A673 (cell line): ENCODE data around the gene PCDHB7. TPM values are rescaled to one million over a fixed set of nuclear protein-coding genes. Genes with fewer than 3 reads are reported as not detected.
"Not testable (repeated sequence)": the region's sequence is repeated elsewhere in the genome, so short reads cannot be mapped to it uniquely, and the experiment has no call there.

ENCODE experiments used
- BruUV-seq: library from RNA; stranded (reverse); fragments of 400-500 nt; replicated peaks from 2 replicates; lab custom pipeline; 2021; lab: Mats Ljungman, UMichigan
- CTCF ChIA-PET: fragments of 300-600 bp; sonication (Branson Sonifier 250); formaldehyde crosslinking; loops from one replicate; lab custom pipeline; 2022; ENCODE audit warnings: antibody characterized with exemption; lab: Charles Lee
- POLR2A ChIA-PET: fragments of 300-600 bp; sonication (Branson Sonifier 250); formaldehyde crosslinking; loops from one replicate; lab custom pipeline; 2022; ENCODE audit warnings: antibody characterized with exemption; ENCODE audit not compliant: low non-redundant PET; lab: Charles Lee
- DNase-seq: peaks from one replicate; pipeline ENCODE4 v3.0.0-alpha.2; 2015; ENCODE audit warnings: low spot score
- H3K27ac ChIP-seq: fragments of 200-600 bp; sonication (generic); 2 replicates; pipeline ENCODE4 v1.5.1; 2016; ENCODE audit warnings: mixed run types, low read depth, mild to moderate bottlenecking, mixed read lengths, antibody characterized with exemption, low read length; ENCODE audit not compliant: poor library complexity, severe bottlenecking
- H3K27me3 ChIP-seq: fragments of 200-600 bp; sonication (generic); replicated peaks from 2 replicates; pipeline ENCODE4 v1.6.1; 2017; ENCODE audit warnings: mixed run types, low read depth, mild to moderate bottlenecking, mixed read lengths, antibody characterized with exemption, low read length; ENCODE audit not compliant: insufficient read depth, poor library complexity
- H3K36me3 ChIP-seq: fragments of 200-600 bp; sonication (generic); 2 replicates; pipeline ENCODE4 v1.6.1; 2016; ENCODE audit warnings: mixed run types, mild to moderate bottlenecking, mixed read lengths, antibody characterized with exemption, low read length; ENCODE audit not compliant: insufficient read depth, poor library complexity, severe bottlenecking
- H3K4me1 ChIP-seq: fragments of 200-600 bp; sonication (generic); 2 replicates; pipeline ENCODE4 v1.6.1; 2017; ENCODE audit warnings: mixed run types, mild to moderate bottlenecking, mixed read lengths, antibody characterized with exemption, low read length; ENCODE audit not compliant: insufficient read depth, poor library complexity, severe bottlenecking
- H3K4me3 ChIP-seq: fragments of 200-600 bp; sonication (generic); 2 replicates; pipeline ENCODE4 v1.5.1; 2016; ENCODE audit warnings: low read depth, mixed run types, mild to moderate bottlenecking, mixed read lengths, low read length; ENCODE audit not compliant: poor library complexity, severe bottlenecking
- H3K9me3 ChIP-seq: fragments of 200-600 bp; sonication (generic); 2 replicates; pipeline ENCODE4 v1.6.1; 2016; ENCODE audit warnings: mixed run types, low read depth, mild to moderate bottlenecking, mixed read lengths, antibody characterized with exemption, low read length; ENCODE audit not compliant: poor library complexity, severe bottlenecking
- EZH2 ChIP-seq: fragments of 200-600 bp; sonication (generic); IDR thresholded peaks from 2 replicates; pipeline ENCODE4 v1.6.1; 2017; ENCODE audit warnings: borderline replicate concordance, low read depth, mild to moderate bottlenecking, mixed read lengths, antibody characterized with exemption, low read length; ENCODE audit not compliant: poor library complexity, severe bottlenecking
- intact Hi-C: fragments of 100-400 bp; cut with micrococcal nuclease; formaldehyde crosslinking; loops from one replicate; pipeline ENCODE4 v1.10.0; 2022; ENCODE audit not compliant: unreplicated experiment
- total RNA-seq: library from RNA; stranded (reverse); gene quantifications from 2 replicates; pipeline ENCODE4 v1.2.3, GENCODE V29; 2021
- TF ChIP-seq, protein P1 (sequence below): fragments of 300-800, 200-600 bp; sonication (generic); conservative IDR thresholded peaks from 2 replicates; pipeline ENCODE4 v1.5.1; 2017; ENCODE audit warnings: low read depth, mild to moderate bottlenecking, antibody characterized with exemption, low read length, moderate library complexity, mixed read lengths

PCDHB7 gene
- total RNA-seq, 1 experiment from 2014 or later = 2.0 TPM

DNA sequence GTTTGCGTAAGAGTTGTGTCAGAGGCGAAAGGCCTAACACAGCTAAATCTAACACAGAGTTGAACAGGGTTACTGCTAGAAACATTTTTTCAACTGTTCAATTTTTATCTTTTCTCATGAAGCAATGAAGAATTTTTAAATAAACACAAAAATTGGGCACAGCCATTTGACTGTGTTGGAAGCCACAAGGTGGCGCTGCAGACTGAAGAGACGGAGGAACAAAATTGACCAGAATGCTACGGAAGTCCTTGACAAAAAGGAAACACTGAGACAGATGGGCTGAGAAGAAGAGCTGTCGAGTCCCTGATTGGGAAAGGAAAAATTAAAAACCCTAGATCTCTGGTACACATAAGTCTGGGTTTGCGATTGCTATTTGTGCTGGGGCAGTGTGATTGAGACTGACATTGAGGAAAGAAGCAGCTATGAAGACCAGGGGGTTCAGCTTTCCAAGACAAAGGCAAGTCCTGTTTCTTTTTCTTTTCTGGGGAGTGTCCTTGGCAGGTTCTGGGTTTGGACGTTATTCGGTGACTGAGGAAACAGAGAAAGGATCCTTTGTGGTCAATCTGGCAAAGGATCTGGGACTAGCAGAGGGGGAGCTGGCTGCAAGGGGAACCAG, 14.6 kb downstream of the PCDHB7 start, which contains the start of gene PCDHB9:
TSS of gene PCDHB9 (plus strand) at position 265 of the 616 bp plus-strand sequence. CDS start at position 423, 158 bp downstream.
- Histone ChIP-seq H3K27ac (peak within 1 kb of the TSS; percentile 34), H3K9me3 (no peaks in the 10 kb centered on the region), H3K4me1 (no peaks in the 10 kb centered on the region), H3K4me3 (peak within 1 kb of the TSS; percentile 34), H3K36me3 (peaks cover 5% of the 10 kb centered on the region), H3K27me3 (no peaks in the 10 kb centered on the region)
- TF ChIP-seq, protein P1, sequence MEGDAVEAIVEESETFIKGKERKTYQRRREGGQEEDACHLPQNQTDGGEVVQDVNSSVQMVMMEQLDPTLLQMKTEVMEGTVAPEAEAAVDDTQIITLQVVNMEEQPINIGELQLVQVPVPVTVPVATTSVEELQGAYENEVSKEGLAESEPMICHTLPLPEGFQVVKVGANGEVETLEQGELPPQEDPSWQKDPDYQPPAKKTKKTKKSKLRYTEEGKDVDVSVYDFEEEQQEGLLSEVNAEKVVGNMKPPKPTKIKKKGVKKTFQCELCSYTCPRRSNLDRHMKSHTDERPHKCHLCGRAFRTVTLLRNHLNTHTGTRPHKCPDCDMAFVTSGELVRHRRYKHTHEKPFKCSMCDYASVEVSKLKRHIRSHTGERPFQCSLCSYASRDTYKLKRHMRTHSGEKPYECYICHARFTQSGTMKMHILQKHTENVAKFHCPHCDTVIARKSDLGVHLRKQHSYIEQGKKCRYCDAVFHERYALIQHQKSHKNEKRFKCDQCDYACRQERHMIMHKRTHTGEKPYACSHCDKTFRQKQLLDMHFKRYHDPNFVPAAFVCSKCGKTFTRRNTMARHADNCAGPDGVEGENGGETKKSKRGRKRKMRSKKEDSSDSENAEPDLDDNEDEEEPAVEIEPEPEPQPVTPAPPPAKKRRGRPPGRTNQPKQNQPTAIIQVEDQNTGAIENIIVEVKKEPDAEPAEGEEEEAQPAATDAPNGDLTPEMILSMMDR = peak; percentile 90
- no peak for TF ChIP-seq EZH2
- ChIA-PET CTCF (interaction anchor here (0.8 to 1.4 kb wide), 4 partner anchors 13 to 381 kb away, joined by 3 to 6 read pairs (median 5); partner anchors contain the start of genes PCDHB11, PCDHB2 and PCDHB5), POLR2A (no interaction called here)
- no TSS peak for BruUV-seq
- DNase-seq = peak; percentile 79
- intact Hi-C loops = no loop called here

DNA sequence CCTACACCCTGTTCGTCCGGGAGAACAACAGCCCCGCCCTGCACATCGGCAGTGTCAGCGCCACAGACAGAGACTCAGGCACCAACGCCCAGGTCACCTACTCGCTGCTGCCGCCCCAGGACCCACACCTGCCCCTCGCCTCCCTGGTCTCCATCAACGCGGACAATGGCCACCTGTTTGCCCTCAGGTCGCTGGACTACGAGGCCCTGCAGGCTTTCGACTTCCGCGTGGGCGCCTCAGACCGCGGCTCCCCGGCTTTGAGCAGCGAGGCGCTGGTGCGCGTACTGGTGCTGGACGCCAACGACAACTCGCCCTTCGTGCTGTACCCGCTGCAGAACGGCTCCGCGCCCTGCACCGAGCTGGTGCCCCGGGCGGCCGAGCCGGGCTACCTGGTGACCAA, 16.2 kb downstream of the PCDHB7 start:
- H3K4me1 ChIP-seq, CTCF ChIA-PET, H3K27ac ChIP-seq, H3K4me3 ChIP-seq, DNase-seq, H3K27me3 ChIP-seq, BruUV-seq, intact Hi-C loops, H3K9me3 ChIP-seq, H3K36me3 ChIP-seq, POLR2A ChIA-PET: not testable (repeated sequence)

DNA sequence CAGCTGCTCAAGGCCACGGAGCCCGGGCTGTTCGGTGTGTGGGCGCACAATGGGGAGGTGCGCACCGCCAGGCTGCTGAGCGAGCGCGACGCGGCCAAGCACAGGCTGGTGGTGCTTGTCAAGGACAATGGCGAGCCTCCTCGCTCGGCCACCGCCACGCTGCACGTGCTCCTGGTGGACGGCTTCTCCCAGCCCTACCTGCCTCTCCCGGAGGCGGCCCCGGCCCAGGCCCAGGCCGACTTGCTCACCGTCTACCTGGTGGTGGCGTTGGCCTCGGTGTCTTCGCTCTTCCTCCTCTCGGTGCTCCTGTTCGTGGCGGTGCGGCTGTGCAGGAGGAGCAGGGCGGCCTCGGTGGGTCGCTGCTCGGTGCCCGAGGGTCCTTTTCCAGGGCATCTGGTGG, 16.7 kb downstream of the PCDHB7 start:
- H3K27ac ChIP-seq, H3K9me3 ChIP-seq, H3K4me3 ChIP-seq, intact Hi-C loops, POLR2A ChIA-PET, H3K36me3 ChIP-seq, BruUV-seq, H3K27me3 ChIP-seq, H3K4me1 ChIP-seq, CTCF ChIA-PET, DNase-seq: not testable (repeated sequence)

DNA sequence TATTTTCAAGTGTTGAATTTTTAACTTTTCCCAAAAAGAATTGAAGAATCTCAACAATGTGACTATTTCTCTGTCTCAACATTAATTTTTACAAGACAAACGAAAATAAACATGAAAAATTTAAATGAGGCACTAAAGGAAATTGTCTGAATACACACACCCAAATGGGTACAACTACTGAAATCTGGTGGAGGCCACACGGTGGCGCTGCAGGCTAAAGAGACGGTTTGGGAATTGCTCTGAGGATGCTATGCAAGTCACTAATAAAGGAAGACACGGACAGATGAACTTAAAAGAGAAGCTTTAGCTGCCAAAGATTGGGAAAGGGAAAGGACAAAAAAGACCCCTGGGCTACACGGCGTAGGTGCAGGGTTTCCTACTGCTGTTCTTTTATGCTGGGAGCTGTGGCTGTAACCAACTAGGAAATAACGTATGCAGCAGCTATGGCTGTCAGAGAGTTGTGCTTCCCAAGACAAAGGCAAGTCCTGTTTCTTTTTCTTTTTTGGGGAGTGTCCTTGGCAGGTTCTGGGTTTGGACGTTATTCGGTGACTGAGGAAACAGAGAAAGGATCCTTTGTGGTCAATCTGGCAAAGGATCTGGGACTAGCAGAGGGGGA, 19.8 kb downstream of the PCDHB7 start, which contains the start of gene PCDHB10:
TSS of gene PCDHB10 (plus strand) at position 244 of the 616 bp plus-strand sequence. CDS start at position 444, 200 bp downstream.
- peak; percentile 78 for DNase-seq
- peaks cover 15% of the 10 kb centered on the region for H3K9me3 ChIP-seq
- no peaks in the 10 kb centered on the region for H3K27me3 ChIP-seq
- no peak within 1 kb of the TSS for H3K27ac ChIP-seq
- intact Hi-C loops = no loop called here
- BruUV-seq = no TSS peak
- H3K4me3 ChIP-seq = no peak within 1 kb of the TSS
- H3K36me3 ChIP-seq = no peaks in the 10 kb centered on the region
- POLR2A ChIA-PET = interaction anchor here (0.5 kb wide), 1 partner anchor 251 kb away, joined by 12 read pairs; no protein-coding TSS in a partner anchor
- CTCF ChIA-PET = interaction anchor here (0.5 to 1.2 kb wide), 3 partner anchors 10 to 331 kb away, joined by 3 to 9 read pairs (median 4); partner anchors contain the start of gene PCDHB16
- no peaks in the 10 kb centered on the region for H3K4me1 ChIP-seq
- no peak for TF ChIP-seq EZH2
- TF ChIP-seq, protein P1 = peak; percentile 87

DNA sequence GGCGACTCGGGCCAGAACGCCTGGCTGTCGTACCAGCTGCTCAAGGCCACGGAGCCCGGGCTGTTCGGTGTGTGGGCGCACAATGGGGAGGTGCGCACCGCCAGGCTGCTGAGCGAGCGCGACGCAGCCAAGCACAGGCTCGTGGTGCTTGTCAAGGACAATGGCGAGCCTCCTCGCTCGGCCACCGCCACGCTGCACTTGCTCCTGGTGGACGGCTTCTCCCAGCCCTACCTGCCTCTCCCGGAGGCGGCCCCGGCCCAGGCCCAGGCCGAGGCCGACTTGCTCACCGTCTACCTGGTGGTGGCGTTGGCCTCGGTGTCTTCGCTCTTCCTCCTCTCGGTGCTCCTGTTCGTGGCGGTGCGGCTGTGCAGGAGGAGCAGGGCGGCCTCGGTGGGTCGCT, 21.9 kb downstream of the PCDHB7 start:
- BruUV-seq, H3K27me3 ChIP-seq, intact Hi-C loops, H3K36me3 ChIP-seq, H3K27ac ChIP-seq, DNase-seq, H3K4me3 ChIP-seq, H3K4me1 ChIP-seq, CTCF ChIA-PET, POLR2A ChIA-PET: not testable (repeated sequence)
- peaks cover 19% of the 10 kb centered on the region for H3K9me3 ChIP-seq
